ENCODE measurements around the gene YPEL1.
"Not testable (repeated sequence)": the region's sequence is repeated elsewhere in the genome, so short reads cannot be mapped to it uniquely, and the experiment has no call there.

The YPEL1 gene

GRCh38 chr22:21701384-21701971 is 34.1 kb downstream of the YPEL1 start:
- in situ Hi-C loops (cut with MboI; ENCODE audit: low sequenced_read_pairs): no loop called here

DNA sequence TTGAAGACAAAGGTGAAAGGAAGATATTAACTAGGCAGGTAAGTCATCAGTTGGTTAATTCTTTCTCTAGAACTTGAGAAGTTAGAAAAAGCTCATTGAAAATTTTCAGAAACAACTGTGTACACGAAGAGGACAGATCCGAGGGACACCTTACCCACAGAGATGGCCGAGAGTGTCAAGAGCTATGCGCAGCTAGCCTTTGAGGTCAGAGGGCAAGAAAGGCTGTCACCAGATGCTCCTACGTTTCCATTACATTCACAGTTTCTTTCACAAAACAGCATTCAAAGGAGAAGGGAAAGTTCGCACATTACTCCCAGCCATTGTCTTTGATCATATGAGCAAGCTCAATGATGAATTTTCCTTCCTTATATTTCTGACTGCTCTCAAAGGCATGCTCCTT is 34.8 kb downstream of the YPEL1 start:
- in situ Hi-C loops (cut with MboI; ENCODE audit: low sequenced_read_pairs): no loop called here

DNA sequence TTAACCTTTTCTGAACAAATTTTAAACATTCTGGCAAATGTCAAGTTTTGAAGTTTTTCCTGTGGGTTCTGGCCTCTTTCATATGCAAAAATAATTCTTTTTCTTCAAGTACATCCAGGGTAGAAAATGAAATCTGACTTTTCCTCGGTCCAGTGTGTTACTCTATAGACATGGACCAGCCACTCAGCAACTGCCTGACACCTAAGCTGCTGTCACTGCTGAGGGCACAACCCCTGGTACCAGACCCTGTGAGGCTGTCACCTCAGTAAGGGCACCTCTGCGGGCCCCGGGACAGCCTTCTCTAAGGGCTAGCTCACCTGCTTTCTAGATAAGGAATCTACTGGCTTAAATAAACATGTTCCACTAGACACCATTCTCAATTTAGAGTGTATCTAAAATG is 36.0 kb downstream of the YPEL1 start:
- in situ Hi-C loops (cut with MboI; ENCODE audit: low sequenced_read_pairs): no loop called here

- in situ Hi-C loops (cut with MboI; ENCODE audit: low sequenced_read_pairs): no loop called here
Observed at GRCh38 chr22:21698430-21699329, 36.9 kb downstream of the YPEL1 start.

- in situ Hi-C loops (cut with MboI; ENCODE audit: low sequenced_read_pairs): no loop called here
Observed at GRCh38 chr22:21697880-21698279, 37.7 kb downstream of the YPEL1 start.

- in situ Hi-C loops (cut with MboI; ENCODE audit: low sequenced_read_pairs): no loop called here
Observed at GRCh38 chr22:21697021-21697771, 38.4 kb downstream of the YPEL1 start.

DNA sequence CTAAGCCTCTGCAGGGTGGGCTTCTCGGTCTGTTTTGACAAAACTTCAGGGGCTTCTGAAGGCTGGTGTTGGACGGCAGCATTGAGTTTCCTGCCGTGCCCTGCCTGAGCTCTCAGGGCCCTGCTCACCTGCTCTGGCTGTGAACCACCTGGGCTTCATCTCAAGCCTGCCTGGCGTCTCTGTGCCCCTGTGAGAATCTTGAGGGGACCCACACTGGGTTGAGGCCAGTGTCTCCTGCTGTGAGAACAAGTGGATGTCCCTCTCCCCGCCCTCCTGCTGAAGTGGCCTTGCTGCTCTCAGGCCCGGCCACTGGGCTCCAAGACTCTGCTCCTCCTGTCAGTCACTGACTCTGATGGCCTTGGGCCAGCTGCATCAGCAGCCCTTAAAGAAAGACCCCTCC is 39.5 kb downstream of the YPEL1 start:
- in situ Hi-C loops (cut with MboI; ENCODE audit: low sequenced_read_pairs): no loop called here

GRCh38 chr22:21695430-21696085 is 40.0 kb downstream of the YPEL1 start:
- in situ Hi-C loops (cut with MboI; ENCODE audit: low sequenced_read_pairs): no loop called here

GRCh38 chr22:21694795-21695429 is 40.7 kb downstream of the YPEL1 start:
- in situ Hi-C loops (cut with MboI; ENCODE audit: low sequenced_read_pairs): no loop called here

- in situ Hi-C loops (cut with MboI; ENCODE audit: low sequenced_read_pairs): no loop called here
Observed at GRCh38 chr22:21694394-21694793, 41.2 kb downstream of the YPEL1 start.

DNA sequence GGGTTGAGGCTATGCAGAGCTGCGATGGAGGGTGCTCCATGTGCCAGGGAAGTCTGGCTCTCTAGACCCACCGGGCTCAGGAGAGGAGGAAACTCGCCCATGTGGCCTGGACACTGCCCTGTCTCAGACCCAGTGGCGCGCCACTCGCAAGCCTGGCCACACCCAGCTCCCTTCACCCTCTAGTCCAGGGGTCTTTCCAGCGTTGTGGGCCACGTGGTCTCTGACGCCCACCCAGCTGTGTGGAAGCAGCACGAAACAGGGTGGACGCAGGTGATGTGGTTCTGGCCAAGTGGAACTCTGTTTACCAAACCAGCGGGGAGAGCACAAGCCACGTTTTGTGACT is 41.6 kb downstream of the YPEL1 start:
- in situ Hi-C loops (cut with MboI; ENCODE audit: low sequenced_read_pairs): no loop called here

DNA sequence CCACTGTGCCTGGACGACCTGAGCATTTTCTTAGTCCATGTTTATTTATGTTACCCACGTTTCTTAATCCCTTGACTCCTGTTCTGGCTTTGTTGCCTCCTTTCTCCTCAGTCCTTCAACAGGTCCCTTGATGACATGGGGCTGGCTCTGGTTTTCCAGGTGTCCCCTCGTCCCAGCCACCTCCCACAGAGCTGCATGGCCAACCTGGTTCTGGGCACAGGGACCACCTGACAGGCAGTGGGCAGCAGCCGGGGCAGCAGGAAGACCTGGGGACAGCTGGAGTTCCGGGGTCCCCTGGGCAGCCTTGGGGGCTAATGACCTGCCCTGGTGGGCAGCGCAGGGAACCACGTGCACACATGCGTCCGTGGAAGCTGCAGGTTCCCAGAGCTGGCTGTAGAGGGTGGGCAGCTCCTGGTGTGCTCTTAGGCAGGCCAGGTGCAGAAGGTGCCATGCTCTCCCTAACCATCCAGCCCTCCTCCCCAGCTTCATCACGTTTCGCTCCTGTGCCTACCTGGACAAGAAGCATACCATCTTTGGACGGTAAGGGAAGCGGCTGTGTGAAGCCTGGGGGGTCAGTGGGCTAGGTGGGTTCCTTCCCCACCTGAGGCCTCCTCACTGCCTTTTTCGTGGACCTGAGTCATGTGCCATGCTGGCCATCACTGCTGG is 42.1 kb downstream of the YPEL1 start:
- in situ Hi-C loops (cut with MboI; ENCODE audit: low sequenced_read_pairs): no loop called here

- in situ Hi-C loops (cut with MboI; ENCODE audit: low sequenced_read_pairs): not testable (repeated sequence)
Observed at GRCh38 chr22:21692856-21693255, 42.7 kb downstream of the YPEL1 start.

- in situ Hi-C loops (cut with MboI; ENCODE audit: low sequenced_read_pairs): no loop called here
Observed at GRCh38 chr22:21691816-21692215, 43.8 kb downstream of the YPEL1 start.

GRCh38 chr22:21690401-21690801 is 45.2 kb downstream of the YPEL1 start:
- in situ Hi-C loops (cut with MboI; ENCODE audit: low sequenced_read_pairs): no loop called here

DNA sequence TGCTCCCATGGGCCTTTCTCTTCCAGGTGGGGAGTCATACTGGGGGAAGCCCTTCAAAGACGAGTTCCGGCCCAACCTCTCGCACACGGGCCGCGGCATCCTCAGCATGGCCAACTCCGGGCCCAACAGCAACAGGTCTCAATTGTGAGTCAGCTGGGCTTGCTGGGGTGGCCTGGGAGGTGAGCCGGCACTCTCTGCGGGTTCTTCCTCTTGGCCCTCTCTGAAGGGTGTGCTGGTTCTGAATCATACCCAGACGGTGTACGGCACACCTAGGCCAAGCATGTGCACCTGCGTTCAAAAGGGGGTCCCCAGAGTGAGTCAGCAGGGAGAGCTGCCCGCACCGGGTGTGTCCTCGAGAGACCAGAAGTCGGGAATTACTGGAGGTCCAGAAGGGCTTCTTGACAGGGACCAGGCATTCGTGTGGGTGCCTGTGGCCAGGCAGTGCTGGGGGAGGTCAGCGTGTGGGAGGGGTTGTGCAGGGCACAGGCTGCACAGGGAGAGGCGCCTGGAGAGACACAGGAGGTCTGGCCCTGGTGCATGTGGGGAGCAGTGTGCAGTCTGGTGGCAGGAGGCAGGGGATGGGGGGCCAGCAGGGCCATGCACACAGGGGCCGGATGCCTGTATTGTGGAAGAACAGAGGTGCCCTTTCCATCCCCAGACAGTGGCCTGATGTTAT is 46.8 kb downstream of the YPEL1 start:
- in situ Hi-C loops (cut with MboI; ENCODE audit: low sequenced_read_pairs): no loop called here

DNA sequence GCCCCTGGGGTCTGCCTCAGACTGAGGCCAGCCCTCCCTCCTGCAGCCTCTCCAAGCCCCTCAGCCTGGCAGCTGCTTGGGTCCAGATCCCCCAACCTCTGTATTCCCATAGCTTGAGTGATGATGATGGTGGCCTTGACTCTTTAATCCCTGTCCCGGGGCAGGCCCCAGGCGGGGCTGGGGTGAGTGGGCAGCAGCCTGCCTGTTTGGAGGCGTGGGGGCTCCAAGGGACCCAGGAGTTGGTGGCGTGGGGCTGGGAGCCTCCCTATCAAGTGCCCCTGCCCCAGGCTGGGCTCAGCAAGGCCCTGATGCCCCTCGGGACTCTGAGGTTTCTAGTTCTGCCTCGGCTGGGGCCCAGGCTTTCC is 47.3 kb downstream of the YPEL1 start:
- in situ Hi-C loops (cut with MboI; ENCODE audit: low sequenced_read_pairs): no loop called here

DNA sequence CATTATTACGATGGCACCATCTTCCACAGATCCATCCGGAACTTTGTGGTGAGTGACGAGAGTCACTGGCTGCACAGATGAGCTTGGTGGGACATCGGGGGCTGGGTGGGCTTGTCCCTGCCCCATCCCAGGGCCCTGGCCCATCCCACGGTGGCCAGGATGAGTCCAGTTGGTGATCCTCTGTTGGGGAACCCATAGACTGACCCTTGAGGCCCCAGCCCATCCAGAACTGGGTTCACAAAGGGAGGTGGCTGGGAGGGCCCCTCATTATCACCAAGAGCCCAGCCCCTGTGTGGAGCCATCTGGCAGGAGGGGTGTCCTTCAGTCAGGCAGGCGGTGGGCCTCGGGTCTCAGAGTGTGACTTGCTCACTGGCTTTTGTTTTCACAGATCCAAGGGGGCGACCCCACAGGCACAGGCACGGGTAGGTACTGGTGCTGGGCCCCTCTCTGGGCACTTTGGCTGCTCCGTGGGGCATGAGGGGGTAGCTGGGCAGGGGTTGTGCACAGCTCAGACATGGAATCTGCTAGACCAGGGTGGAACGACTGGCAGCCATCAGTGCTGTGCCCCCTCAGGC is 47.8 kb downstream of the YPEL1 start:
- in situ Hi-C loops (cut with MboI; ENCODE audit: low sequenced_read_pairs): no loop called here

DNA sequence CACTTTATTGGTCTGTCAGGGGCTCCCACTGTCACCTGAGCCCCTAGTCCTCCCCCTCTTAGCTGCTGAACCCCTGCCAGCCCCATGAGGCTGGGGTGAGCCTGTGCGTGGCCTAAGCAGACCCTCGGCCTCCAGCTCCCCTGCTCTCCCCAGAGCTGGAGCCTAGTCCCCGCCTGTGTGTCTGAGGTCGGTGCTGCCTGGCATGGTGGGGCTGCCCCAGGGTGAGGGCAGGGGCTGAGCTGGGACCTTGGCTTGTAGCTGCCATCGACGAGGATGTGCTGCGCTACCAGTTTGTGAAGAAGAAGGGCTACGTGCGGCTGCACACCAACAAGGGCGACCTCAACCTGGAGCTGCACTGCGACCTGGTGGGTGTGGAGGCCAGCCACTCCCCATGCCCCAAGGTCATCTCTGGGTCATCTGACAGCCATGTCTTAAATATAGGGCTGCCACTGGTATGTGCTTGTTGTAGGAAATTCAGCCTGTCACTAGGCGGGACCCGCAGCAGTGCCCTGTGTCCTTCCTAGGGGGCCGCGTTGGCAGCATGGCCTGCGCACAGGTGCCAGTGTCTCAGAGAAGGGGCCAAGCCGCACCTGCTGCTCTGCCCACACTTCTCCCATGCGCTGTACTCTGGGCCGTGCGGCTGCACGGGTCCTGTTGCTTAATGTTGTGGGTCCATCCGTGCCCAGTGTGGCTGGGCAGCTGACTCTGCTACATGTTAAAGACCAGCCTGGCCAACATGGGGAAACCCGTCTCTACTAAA is 48.8 kb downstream of the YPEL1 start:
- in situ Hi-C loops (cut with MboI; ENCODE audit: low sequenced_read_pairs): no loop called here
